Osteocyte (in vitro differentiated cells): ENCODE measurements around the gene SF3A2. TPM values are rescaled to one million over a fixed set of nuclear protein-coding genes. Genes with fewer than 3 reads are reported as not detected.

Experiments
- DNase-seq: peaks from one replicate; pipeline ENCODE4 v3.0.0; 2021; ENCODE audit warnings: mixed read lengths; ENCODE audit not compliant: unreplicated experiment; ENCODE audit errors: extremely low spot score
- H3K27ac Mint-ChIP-seq: one replicate; pipeline ENCODE4 v1.8.0; 2021; ENCODE audit warnings: mild to moderate bottlenecking, mixed read lengths; ENCODE audit not compliant: unreplicated experiment
- H3K27me3 Mint-ChIP-seq: one replicate; pipeline ENCODE4 v1.8.0; 2021; ENCODE audit warnings: mixed read lengths; ENCODE audit not compliant: unreplicated experiment
- H3K36me3 Mint-ChIP-seq: one replicate; pipeline ENCODE4 v1.8.0; 2021; ENCODE audit warnings: mixed read lengths; ENCODE audit not compliant: unreplicated experiment
- H3K4me1 Mint-ChIP-seq: one replicate; pipeline ENCODE4 v1.8.0; 2021; ENCODE audit warnings: mixed read lengths; ENCODE audit not compliant: unreplicated experiment
- H3K4me3 Mint-ChIP-seq: one replicate; pipeline ENCODE4 v1.8.0; 2021; ENCODE audit warnings: mild to moderate bottlenecking, moderate library complexity, mixed read lengths; ENCODE audit not compliant: unreplicated experiment
- H3K9me3 Mint-ChIP-seq: one replicate; pipeline ENCODE4 v1.8.0; 2021; ENCODE audit warnings: mixed read lengths; ENCODE audit not compliant: unreplicated experiment
- CTCF ChIP-seq: fragments of 200-600 bp; sonication (generic); IDR thresholded peaks from 2 replicates; pipeline ENCODE4 v1.5.0; 2021; ENCODE audit warnings: antibody characterized with exemption, mild to moderate bottlenecking, moderate library complexity
- total RNA-seq: library from RNA; stranded (reverse); gene quantifications from 2 replicates; pipeline ENCODE4 v1.2.1, GENCODE V29; 2021

The SF3A2 gene
- total RNA-seq, 1 donor from 2014 or later, result 102 TPM

GRCh38 chr19:2239771-2240770, 3.4 kb downstream of the SF3A2 start:
- Mint-ChIP-seq H3K27ac (peak overlapping the region; percentile 99), H3K27me3 (no peaks in the 10 kb centered on the region), H3K9me3 (no peaks in the 10 kb centered on the region), H3K4me1 (peaks cover 55% of the 10 kb centered on the region), H3K36me3 (peaks cover 11% of the 10 kb centered on the region), H3K4me3 (peak overlapping the region; percentile 98)
- DNase-seq, result no peak
- no peak for TF ChIP-seq CTCF

- Mint-ChIP-seq H3K9me3 (no peaks in the 10 kb centered on the region), H3K27me3 (no peaks in the 10 kb centered on the region), H3K27ac (peak overlapping the region; percentile 99), H3K36me3 (peaks cover 15% of the 10 kb centered on the region), H3K4me1 (peaks cover 53% of the 10 kb centered on the region), H3K4me3 (peak overlapping the region; percentile 98)
- TF ChIP-seq CTCF, result no peak
- no peak for DNase-seq
Measured at GRCh38 chr19:2240881-2241760, 4.5 kb downstream of the SF3A2 start.

- H3K36me3 Mint-ChIP-seq, result peaks cover 15% of the 10 kb centered on the region
- H3K9me3 Mint-ChIP-seq, result no peaks in the 10 kb centered on the region
- H3K27me3 Mint-ChIP-seq, result no peaks in the 10 kb centered on the region
- TF ChIP-seq CTCF, result no peak
- H3K27ac Mint-ChIP-seq, result peak overlapping the region; percentile 21
- no peak overlapping the region for H3K4me3 Mint-ChIP-seq
- DNase-seq, result no peak
- H3K4me1 Mint-ChIP-seq, result peaks cover 51% of the 10 kb centered on the region
Measured at GRCh38 chr19:2242092-2242537, 5.5 kb downstream of the SF3A2 start.

- DNase-seq, result no peak
- TF ChIP-seq CTCF, result no peak
- Mint-ChIP-seq H3K27ac (peak overlapping the region; percentile 21), H3K9me3 (no peaks in the 10 kb centered on the region), H3K4me3 (no peak overlapping the region), H3K27me3 (no peaks in the 10 kb centered on the region), H3K4me1 (peaks cover 47% of the 10 kb centered on the region), H3K36me3 (peaks cover 15% of the 10 kb centered on the region)
Measured at GRCh38 chr19:2242816-2243215, 6.2 kb downstream of the SF3A2 start.
